HG02798 (cell line): Measurements from ENCODE around the gene ZNF718.
"Not testable (repeated sequence)": the region's sequence is repeated elsewhere in the genome, so short reads cannot be mapped to it uniquely, and the experiment has no call there.

ENCODE experiments used
- ATAC-seq: cut with Tn5 transposase; IDR thresholded peaks from one replicate; pipeline ENCODE4 v1.9.1; 2021; ENCODE audit warnings: mild to moderate bottlenecking; ENCODE audit not compliant: unreplicated experiment, poor library complexity

The ZNF718 gene

DNA sequence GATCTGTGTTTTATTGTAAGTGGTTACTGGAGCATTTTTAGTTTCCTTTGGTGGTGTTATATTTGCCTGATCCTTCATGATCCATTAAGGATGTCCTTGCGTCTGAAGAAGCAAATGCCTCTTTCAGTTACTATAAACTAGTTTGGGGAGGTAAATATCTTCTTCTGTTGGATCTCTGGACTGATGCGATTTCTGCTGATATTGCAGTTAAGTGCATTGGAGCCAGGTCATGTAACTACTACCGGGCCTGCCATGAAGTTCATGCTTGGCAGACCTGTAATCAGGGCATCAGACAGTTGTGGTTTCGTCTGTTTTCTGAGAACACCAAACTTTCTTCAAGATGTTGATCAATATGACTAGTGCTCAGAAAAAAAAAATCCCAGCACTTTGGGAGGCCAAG, 22.9 kb downstream of the ZNF718 start:
- ATAC-seq = no peak

DNA sequence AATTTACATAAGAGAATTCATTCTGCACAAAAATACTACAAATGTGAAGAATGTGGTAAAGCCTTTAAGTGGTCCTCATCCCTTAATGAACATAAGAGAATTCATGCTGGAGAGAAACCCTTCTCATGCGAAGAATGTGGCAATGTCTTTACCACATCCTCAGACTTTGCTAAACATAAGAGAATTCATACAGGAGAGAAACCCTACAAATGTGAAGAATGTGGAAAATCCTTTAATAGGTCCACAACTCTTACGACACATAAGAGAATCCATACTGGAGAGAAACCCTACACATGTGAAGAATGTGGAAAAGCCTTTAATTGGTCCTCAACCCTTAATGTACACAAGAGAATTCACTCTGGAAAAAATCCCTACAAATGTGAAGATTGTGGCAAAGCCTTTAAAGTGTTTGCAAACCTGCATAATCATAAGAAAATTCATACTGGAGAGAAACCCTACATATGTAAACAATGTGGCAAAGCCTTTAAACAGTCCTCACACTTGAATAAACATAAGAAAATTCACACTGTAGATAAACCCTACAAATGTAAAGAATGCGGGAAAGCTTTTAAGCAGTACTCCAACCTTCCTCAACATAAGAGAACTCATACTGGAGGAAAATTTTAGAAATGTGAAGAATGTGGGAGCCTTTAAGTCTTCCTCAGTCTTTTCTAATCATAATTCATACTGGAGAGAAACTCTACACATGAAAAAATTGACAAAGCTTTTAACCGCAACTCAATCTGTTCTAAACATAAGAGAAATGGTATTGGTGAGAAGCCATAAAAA, 37.4 kb downstream of the ZNF718 start:
- ATAC-seq = no peak

DNA sequence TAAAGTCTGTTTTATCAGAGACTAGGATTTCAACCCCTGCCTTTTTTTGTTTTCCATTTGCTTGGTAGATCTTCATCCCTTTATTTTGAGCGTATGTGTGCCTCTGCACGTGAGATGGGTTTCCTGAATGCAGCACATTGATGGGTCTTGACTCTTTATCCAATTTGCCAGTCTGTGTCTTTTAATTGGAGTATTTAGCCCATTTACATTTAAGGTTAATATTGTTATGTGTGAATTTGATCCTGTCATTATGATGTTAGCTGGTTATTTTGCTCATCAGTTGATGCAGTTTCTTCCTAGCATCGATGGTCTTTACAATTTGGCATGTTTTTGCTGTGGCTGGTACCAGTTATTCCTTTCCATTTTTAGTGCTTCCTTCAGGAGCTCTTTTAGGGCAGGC, 45.3 kb downstream of the ZNF718 start:
- not testable (repeated sequence) for ATAC-seq

DNA sequence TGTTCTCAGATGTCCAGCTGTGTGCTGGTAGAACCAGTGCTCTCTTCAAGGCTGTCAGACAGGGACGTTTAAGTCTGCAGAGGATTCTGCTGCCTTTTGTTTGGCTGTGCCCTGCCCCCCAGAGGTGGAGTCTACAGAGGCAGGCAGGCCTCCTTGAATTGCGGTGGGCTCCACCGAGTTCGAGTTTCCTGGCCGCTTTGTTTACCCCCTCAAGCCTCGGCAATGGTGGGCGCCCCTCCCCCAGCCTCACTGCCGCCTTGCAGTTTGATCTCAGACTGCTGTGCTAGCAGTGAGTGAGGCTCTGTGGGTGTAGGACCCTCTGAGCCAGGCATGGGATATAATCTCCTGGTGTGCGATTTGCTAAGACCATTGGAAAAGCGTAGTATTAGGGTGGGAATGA, 47.0 kb downstream of the ZNF718 start:
- not testable (repeated sequence) for ATAC-seq

DNA sequence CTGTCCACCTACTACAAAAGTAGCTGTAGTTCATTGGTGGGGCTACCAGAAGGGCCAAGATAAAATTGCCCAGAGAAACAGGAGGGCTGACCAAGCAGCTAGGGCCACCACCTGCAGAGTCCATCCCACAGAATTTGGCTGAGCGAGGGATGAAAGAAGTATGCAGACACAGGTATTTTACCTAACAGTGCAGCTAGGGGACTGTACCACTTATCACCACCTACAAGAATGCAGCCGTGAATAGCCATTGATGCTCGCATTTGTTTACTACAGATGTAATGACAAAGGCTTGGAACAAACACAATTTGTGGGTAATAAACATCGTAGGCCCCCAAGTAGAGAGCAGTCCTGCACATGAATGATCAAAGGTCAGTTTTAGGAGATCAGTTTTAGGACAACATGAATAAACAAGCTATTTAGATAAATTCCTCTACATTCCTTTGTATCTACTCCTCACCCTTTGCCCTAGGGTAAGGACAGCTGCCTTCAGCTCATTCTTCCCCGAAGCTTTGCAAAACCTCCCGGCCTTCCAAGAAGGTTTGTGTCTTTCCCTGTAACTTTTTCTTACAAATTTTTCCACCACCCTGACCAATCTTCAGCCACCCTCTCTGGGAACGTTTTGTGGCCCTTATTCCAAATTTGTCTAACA, 49.5 kb downstream of the ZNF718 start:
- no peak for ATAC-seq

DNA sequence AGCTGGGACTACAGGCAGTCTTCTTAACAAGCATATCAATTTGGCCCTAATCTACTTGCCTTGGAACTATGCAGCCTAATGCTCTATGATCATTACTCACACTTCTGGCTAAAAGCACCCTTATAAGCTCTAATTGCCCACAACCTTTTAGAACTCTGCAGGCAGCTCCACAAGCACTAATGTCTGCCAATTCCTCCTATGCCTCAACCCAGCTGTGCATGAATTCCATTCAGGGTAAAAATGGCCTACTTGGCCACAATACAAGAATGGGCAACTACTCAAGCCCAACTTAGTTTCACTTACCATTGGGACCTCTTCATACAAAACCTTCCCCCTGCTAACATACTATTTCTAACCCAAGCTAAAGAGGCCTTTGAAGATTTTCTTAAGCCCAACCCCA, 51.7 kb downstream of the ZNF718 start:
- ATAC-seq = no peak

DNA sequence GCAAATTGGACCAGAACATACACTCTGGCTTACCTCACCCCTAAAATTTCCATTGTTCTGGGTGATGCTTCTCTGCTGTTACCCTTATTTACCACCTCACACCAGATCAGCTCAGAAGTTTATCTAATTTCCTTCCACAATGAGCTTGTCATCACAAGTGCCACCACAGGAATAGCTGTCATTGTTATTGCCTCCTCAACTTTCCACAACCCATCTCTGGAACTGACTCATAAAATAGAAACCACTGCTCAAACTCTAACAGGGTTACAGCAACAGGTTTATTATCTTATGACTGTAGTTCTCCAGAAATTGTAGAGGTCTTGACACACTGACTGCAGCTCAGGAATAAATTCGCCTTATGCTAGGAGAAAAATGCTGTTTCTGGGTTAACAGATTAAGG, 52.7 kb downstream of the ZNF718 start:
- ATAC-seq = no peak

DNA sequence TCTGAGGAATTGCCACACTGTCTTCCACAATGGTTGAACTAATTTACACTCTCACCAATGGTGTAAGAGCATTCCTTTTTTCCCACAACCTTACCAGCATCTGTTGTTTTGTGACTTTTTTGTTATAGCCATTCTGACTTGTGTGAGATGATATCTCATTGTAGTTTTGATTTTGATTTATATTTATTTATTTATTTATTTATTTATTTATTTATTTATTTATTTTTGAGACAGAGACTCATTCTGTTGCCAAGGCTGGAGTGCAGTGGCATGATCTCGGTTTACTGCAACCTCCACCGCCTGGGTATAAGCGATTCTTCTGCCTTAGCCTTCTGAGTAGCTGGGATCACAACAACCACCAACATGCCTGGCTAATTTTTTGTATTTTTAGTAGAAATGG, 57.9 kb downstream of the ZNF718 start:
- not testable (repeated sequence) for ATAC-seq

DNA sequence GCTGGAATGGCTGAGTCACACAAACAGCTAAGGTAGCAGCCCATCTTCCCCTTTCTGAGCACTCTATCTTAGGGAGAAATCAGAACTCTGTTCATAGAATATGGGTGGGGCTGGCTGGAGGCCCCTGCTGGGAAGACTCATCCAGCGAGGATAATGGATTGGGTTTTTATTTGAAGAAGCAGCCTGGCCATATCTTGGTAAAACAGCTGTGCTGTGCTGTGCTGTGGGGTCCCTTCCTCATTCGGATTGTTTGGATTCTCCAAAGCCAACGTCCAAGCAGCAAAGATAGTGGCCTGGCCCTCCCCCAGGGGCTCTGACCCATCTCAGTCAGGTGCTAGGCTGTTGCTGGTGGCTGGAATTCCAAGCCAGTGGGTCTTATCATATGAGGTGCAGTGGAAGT, 63.8 kb downstream of the ZNF718 start:
- ATAC-seq = no peak

DNA sequence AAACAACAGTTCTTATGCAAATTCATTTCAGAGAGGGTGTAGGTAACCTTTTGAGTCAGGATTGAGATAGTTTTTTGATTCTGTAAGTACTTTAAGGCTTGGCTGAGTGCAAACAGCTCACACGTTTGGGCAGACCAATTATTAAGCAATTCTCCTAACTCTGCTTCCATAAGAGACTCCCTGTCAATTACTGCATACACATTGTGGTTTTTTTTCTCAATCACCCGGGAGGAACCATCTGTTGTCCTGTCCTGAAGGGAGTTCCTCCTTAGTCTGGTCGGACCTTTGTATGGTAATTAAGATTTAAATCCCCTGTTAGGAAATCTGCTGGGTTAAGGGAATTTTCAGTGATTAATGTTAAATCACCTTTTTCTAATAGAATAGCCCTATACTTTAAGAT, 70.9 kb downstream of the ZNF718 start:
- ATAC-seq = not testable (repeated sequence)

DNA sequence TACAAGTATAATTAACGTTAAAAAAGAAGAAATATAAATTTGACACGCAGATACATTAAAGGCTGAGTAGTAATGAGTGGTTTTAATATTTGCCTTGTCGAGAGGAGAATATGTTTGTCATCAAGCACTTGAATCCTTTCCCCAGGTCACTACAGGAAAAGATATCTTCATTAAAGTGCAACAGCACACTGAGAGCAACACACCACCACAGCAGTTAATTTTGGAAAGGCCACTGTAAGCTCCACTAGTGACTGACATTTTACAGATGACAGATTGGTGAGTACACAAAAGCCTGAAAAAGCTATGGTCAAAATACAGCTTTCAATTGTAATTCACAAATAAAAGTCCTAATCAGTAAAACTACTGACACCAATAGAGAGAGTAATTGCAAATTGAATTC, 76.6 kb downstream of the ZNF718 start:
- ATAC-seq = no peak

DNA sequence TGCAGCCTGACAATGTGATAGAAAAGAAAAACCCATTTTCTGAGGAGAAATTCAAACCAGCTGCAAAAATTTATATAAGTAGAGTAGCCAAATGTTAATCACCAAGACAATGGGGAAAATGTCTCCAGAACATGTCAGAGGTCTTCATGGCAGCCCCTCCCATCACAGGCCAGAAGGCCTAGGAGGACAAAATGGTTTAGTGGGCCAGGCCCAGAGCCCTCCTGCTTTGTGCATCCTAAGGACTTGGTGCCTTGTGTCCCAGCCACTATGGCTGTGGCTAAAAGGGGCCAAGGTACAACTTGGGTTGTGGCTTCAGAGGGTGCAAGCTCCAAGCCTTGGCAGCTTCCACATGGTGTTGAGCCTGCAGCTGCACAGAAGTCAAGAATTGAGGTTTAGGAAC, 78.5 kb downstream of the ZNF718 start:
- not testable (repeated sequence) for ATAC-seq

DNA sequence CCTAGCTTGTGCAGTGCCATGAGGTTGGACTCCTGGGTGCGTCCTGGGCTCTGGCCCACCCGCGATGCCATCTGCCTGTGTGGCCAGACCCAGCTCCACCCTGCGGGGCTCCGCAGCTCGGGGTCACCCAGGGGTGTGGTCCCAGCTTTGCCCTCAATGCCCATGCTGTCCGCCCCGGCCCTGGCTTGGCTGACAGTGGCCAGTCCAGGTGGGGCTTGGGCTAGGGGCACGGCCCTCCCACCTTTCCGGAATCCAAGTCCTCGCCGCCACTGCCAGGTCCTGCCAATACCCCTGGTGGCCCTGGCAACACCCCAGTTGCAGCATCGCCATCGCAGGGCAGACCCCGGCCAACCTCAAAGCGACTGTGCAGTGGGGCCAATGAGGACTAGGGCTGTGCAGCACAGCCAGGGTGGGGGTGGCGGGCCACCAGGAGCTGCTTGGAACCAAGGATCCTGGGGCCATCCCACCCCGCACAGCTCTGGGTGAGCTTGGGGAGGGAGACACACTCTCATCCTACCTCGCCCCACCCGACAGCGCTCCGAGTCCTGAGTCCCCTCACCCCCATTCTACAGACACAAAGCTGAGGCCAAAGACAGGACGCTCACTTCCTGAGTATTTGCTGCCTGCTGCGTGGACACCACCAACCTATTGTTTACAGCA, 80.9 kb downstream of the ZNF718 start:
- ATAC-seq = no peak

DNA sequence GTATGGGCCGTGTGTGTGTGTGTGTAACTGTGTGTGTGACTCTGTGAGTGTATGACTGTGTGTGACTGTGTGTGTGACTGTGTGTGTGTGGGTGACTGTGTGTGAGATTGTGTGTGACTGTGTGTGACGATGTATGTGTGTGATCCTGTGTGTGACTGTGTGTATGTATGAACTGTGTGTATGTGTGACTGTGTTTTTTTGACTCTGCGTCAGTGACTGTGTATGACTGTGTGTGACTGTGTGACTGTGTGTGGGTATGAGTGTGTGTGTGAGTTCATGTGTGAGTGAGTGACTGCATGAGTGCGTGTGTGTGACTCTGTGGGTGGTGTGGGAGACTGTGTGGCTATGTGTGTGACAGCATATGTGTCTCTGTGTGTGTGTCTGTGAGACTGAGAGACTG, 81.8 kb downstream of the ZNF718 start:
- no peak for ATAC-seq

DNA sequence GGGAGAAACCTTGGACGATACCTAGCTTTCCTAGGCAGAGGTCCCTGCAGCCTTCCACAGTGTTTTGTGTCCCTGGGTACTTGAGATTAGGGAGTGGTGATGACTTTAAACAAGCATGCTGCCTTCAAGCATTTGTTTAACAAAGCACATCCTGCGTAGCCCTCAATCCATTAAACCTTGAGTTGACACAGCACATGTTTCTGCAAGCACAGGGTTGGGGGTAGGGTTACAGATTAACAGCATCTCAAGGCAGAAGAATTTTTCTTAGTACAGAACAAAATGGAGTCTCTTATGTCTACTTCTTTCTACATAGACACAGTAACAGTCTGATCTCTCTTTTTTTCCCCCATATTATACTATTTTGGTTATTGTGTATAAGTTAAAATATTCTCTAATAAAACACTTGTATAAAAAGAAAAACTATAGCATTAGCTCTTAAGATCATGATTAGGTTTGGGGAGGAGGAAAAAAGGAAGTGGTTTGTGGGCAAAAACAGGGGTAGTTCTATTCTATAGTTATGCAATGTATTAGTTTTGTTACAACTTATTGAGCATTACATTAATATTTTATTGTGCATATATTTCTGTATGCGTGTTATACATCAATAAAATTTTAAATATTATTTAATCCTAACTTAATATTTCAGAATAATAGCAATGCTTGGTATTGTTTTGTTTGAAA, 84.3 kb downstream of the ZNF718 start:
- ATAC-seq = not testable (repeated sequence)

DNA sequence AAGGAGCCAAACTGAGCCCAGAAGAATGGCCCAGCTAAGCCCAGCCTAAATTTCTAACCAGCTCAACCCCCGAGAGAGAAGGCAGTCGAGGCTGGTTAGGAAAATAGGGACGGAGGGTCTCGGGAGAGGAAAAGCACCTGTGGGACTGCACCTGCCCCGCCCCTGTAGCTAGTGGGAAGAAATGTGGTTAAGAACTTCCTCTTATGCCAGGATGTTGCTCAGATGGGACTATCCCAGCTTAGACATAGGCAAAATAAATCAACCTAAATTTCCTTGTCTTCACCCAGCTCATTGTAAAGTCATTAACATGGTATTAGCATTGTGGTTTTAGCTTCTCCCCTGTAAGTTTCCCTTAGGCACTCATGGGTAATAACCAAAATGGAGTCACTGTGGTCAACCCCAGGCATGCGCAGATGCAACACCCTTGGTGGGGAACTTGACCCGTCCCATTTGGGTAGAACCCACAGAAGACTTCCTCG, 86.8 kb downstream of the ZNF718 start:
- ATAC-seq = no peak

DNA sequence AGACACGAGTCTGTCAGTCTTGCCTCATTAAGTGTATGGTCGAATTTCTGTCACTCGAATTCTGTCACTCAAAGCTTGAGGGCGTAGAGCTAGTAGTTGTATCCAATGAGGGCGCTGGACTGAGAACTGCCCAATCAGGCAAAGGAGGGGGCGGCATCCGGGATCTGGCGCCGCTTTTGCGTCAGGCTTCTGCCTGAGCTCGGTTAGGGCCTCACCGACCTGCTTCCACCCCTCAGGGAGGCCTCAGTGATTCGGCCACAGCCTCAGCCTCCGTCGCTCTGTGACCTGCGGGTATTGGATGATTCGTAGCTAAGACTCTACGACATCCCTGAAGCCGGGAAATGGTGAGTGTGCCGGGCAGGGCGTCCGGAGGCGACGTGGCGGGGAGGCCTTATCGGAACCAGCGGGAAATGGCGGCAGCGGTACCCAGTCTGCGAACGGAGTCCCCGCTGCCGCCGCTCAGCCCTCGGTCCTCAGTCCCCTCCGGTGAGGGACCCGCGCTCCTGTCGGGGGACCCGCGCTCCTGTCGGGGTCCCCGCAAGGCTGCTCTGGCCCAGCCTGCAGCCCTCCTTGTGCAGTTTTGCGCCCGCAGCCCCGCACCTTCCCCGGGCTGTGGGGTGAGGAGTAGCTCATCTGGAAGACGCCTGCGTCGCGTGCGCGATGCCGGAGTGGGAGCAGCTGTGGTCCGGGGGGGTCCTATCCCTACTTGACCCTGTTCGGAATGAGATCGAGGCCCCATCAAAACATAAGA, 88.3 kb downstream of the ZNF718 start:
- no peak for ATAC-seq

DNA sequence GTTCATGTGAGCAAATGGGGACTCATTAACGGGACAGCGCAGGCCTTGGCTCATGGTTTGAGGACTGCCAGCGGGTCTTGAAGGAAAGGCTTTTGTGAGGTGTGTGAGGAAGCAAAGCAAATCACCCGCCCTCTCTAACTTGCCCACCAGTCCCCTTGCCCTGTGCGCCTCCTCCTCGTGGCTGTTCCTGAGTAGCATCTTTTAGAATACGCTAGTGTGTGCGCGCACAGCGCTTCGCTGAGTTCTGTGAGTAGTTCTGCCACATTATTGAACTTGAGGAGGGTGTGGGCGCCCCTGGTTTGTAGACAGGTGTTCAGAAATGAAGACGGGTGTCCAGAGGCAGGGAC, 88.9 kb downstream of the ZNF718 start:
- not testable (repeated sequence) for ATAC-seq
